ENCODE measurements around the gene RNF222. TPM values are rescaled to one million over a fixed set of nuclear protein-coding genes. Genes with fewer than 3 reads are reported as not detected.
"Not testable (repeated sequence)": the region's sequence is repeated elsewhere in the genome, so short reads cannot be mapped to it uniquely, and the experiment has no call there.

Gene RNF222
- total RNA-seq, 2 experiments from 2014 or later = 0.12 to 0.20 TPM

- Mint-ChIP-seq H3K36me3 (peaks cover 6% of the 10 kb centered on the region), H3K4me1 (peaks cover 1% of the 10 kb centered on the region), H3K4me3 (no peak overlapping the region), H3K27me3 (no peaks in the 10 kb centered on the region), H3K27ac (no peak overlapping the region), H3K9me3 (ENCODE audit: low read depth) (no peaks in the 10 kb centered on the region)
- CTCF ChIA-PET = interaction anchor here (0.9 to 1.6 kb wide), 3 partner anchors 9 to 69 kb away, joined by 3 to 4 read pairs (median 4); no protein-coding TSS in a partner anchor
- no peak for DNase-seq
- no peak for ATAC-seq
Observed at GRCh38 chr17:8369944-8370343, 27.7 kb downstream of the RNF222 start.

- no peak for DNase-seq
- Mint-ChIP-seq H3K27me3 (no peaks in the 10 kb centered on the region), H3K27ac (no peak overlapping the region), H3K4me1 (peaks cover 1% of the 10 kb centered on the region), H3K36me3 (peaks cover 6% of the 10 kb centered on the region), H3K9me3 (ENCODE audit: low read depth) (no peaks in the 10 kb centered on the region), H3K4me3 (no peak overlapping the region)
- CTCF ChIA-PET = no interaction called here
- no peak for ATAC-seq
Observed at GRCh38 chr17:8368193-8368592, 29.4 kb downstream of the RNF222 start.

GRCh38 chr17:8366231-8366630, 31.4 kb downstream of the RNF222 start:
- DNase-seq (no peak), ATAC-seq (no peak)
- CTCF ChIA-PET = interaction anchor here (1.6 kb wide), 1 partner anchor 10 kb away, joined by 5 read pairs; the partner anchor contains the start of gene KRABD2
- H3K4me3 Mint-ChIP-seq = no peak overlapping the region
- H3K9me3 Mint-ChIP-seq (ENCODE audit: low read depth) = no peaks in the 10 kb centered on the region
- no peak overlapping the region for H3K27ac Mint-ChIP-seq
- no peaks in the 10 kb centered on the region for H3K27me3 Mint-ChIP-seq
- peaks cover 6% of the 10 kb centered on the region for H3K36me3 Mint-ChIP-seq
- H3K4me1 Mint-ChIP-seq = peaks cover 3% of the 10 kb centered on the region

GRCh38 chr17:8365143-8365542, 32.5 kb downstream of the RNF222 start:
- CTCF ChIA-PET = interaction anchor here (1.6 kb wide), 1 partner anchor 12 kb away, joined by 5 read pairs; the partner anchor contains the start of gene KRABD2
- no peak for ATAC-seq
- Mint-ChIP-seq H3K4me1 (peaks cover 8% of the 10 kb centered on the region), H3K9me3 (ENCODE audit: low read depth) (no peaks in the 10 kb centered on the region), H3K4me3 (no peak overlapping the region), H3K36me3 (peaks cover 6% of the 10 kb centered on the region), H3K27ac (no peak overlapping the region), H3K27me3 (no peaks in the 10 kb centered on the region)
- no peak for DNase-seq

GRCh38 chr17:8362651-8363332, 34.8 kb downstream of the RNF222 start:
- Mint-ChIP-seq H3K9me3 (ENCODE audit: low read depth) (no peaks in the 10 kb centered on the region), H3K27ac (no peak overlapping the region), H3K27me3 (no peaks in the 10 kb centered on the region), H3K4me3 (no peak overlapping the region), H3K4me1 (peaks cover 16% of the 10 kb centered on the region), H3K36me3 (no peaks in the 10 kb centered on the region)
- CTCF ChIA-PET = interaction anchor here (0.7 to 1.0 kb wide), 3 partner anchors 13 to 14 kb away, joined by 3 to 4 read pairs (median 3); no protein-coding TSS in a partner anchor
- ATAC-seq = no peak
- no peak for DNase-seq

GRCh38 chr17:8360751-8361150, 36.9 kb downstream of the RNF222 start:
- H3K27me3 Mint-ChIP-seq = peaks cover 4% of the 10 kb centered on the region

GRCh38 chr17:8360260-8360659, 37.4 kb downstream of the RNF222 start:
- Mint-ChIP-seq H3K4me1 (peaks cover 16% of the 10 kb centered on the region), H3K9me3 (ENCODE audit: low read depth) (no peaks in the 10 kb centered on the region), H3K27me3 (peaks cover 4% of the 10 kb centered on the region), H3K27ac (no peak overlapping the region), H3K36me3 (no peaks in the 10 kb centered on the region), H3K4me3 (no peak overlapping the region)
- ATAC-seq = no peak
- CTCF ChIA-PET = interaction anchor here (0.9 to 1.3 kb wide), 3 partner anchors 9 to 19 kb away, joined by 3 to 5 read pairs (median 3); no protein-coding TSS in a partner anchor
- DNase-seq = no peak

More at GRCh38 chr17:8360751-8361150, 36.9 kb downstream of the RNF222 start:
- CTCF ChIA-PET = interaction anchor here (0.9 to 1.3 kb wide), 3 partner anchors 9 to 19 kb away, joined by 3 to 5 read pairs (median 3); no protein-coding TSS in a partner anchor
- H3K4me1 Mint-ChIP-seq = peaks cover 16% of the 10 kb centered on the region
- DNase-seq (no peak), ATAC-seq (no peak)
- no peaks in the 10 kb centered on the region for H3K9me3 Mint-ChIP-seq (ENCODE audit: low read depth)
- H3K4me3 Mint-ChIP-seq = no peak overlapping the region
- H3K36me3 Mint-ChIP-seq = no peaks in the 10 kb centered on the region
- H3K27ac Mint-ChIP-seq = no peak overlapping the region

GRCh38 chr17:8359769-8360168, 37.9 kb downstream of the RNF222 start:
- no peak overlapping the region for H3K4me3 Mint-ChIP-seq
- DNase-seq (no peak), ATAC-seq (no peak)
- H3K9me3 Mint-ChIP-seq (ENCODE audit: low read depth) = no peaks in the 10 kb centered on the region
- CTCF ChIA-PET = interaction anchor here (0.9 kb wide), 1 partner anchor 18 kb away, joined by 3 read pairs; no protein-coding TSS in a partner anchor
- peaks cover 4% of the 10 kb centered on the region for H3K27me3 Mint-ChIP-seq
- H3K27ac Mint-ChIP-seq = no peak overlapping the region
- H3K4me1 Mint-ChIP-seq = peaks cover 15% of the 10 kb centered on the region
- H3K36me3 Mint-ChIP-seq = no peaks in the 10 kb centered on the region

- Mint-ChIP-seq H3K27ac (no peak overlapping the region), H3K36me3 (no peaks in the 10 kb centered on the region), H3K9me3 (ENCODE audit: low read depth) (no peaks in the 10 kb centered on the region), H3K4me3 (no peak overlapping the region), H3K4me1 (peaks cover 15% of the 10 kb centered on the region), H3K27me3 (peaks cover 7% of the 10 kb centered on the region)
- no peak for ATAC-seq
- DNase-seq = no peak
- CTCF ChIA-PET = no interaction called here
Observed at GRCh38 chr17:8357910-8358309, 39.7 kb downstream of the RNF222 start.

- CTCF ChIA-PET = no interaction called here
- Mint-ChIP-seq H3K27ac (no peak overlapping the region), H3K36me3 (no peaks in the 10 kb centered on the region), H3K4me1 (no peaks in the 10 kb centered on the region), H3K27me3 (peaks cover 13% of the 10 kb centered on the region), H3K9me3 (ENCODE audit: low read depth) (no peaks in the 10 kb centered on the region), H3K4me3 (no peak overlapping the region)
- DNase-seq (no peak), ATAC-seq (no peak)
Observed at GRCh38 chr17:8354236-8354635, 43.4 kb downstream of the RNF222 start.

GRCh38 chr17:8353736-8354135, 43.9 kb downstream of the RNF222 start:
- ATAC-seq = no peak
- no peaks in the 10 kb centered on the region for H3K36me3 Mint-ChIP-seq
- no peak overlapping the region for H3K27ac Mint-ChIP-seq
- no peaks in the 10 kb centered on the region for H3K4me1 Mint-ChIP-seq
- H3K4me3 Mint-ChIP-seq = no peak overlapping the region
- H3K27me3 Mint-ChIP-seq = peaks cover 13% of the 10 kb centered on the region
- CTCF ChIA-PET = no interaction called here
- no peaks in the 10 kb centered on the region for H3K9me3 Mint-ChIP-seq (ENCODE audit: low read depth)
- no peak for DNase-seq

GRCh38 chr17:8350339-8350738, 47.3 kb downstream of the RNF222 start:
- CTCF ChIA-PET = no interaction called here
- DNase-seq = no peak
- H3K36me3 Mint-ChIP-seq = no peaks in the 10 kb centered on the region

GRCh38 chr17:8347001-8347400, 50.6 kb downstream of the RNF222 start:
- Mint-ChIP-seq H3K4me1 (peaks cover 13% of the 10 kb centered on the region), H3K27me3 (peaks cover 34% of the 10 kb centered on the region)
- not testable (repeated sequence) for H3K4me3 Mint-ChIP-seq; H3K27ac Mint-ChIP-seq; H3K36me3 Mint-ChIP-seq; ATAC-seq; H3K9me3 Mint-ChIP-seq (ENCODE audit: low read depth); DNase-seq
- CTCF ChIA-PET = interaction anchor here (1.2 kb wide), 1 partner anchor 13 kb away, joined by 3 read pairs; no protein-coding TSS in a partner anchor

More at GRCh38 chr17:8350339-8350738, 47.3 kb downstream of the RNF222 start:
- ATAC-seq = no peak
- H3K4me1 Mint-ChIP-seq = peaks cover 5% of the 10 kb centered on the region
- H3K4me3 Mint-ChIP-seq = no peak overlapping the region
- H3K27ac Mint-ChIP-seq = no peak overlapping the region
- peaks cover 34% of the 10 kb centered on the region for H3K27me3 Mint-ChIP-seq
- no peaks in the 10 kb centered on the region for H3K9me3 Mint-ChIP-seq (ENCODE audit: low read depth)
